Lower lobe of right lung (tissue), 2 donors: ENCODE results near the gene OR52E2. TPM values are rescaled to one million over a fixed set of nuclear protein-coding genes. Genes with fewer than 3 reads are reported as not detected.

Source experiments
- ATAC-seq, 2 donors: fragments of 200-7000 bp; cut with Tn5 transposase; one replicate each; pipeline ENCODE4 v1.9.1; 2020 to 2022; ENCODE audit warnings: mild to moderate bottlenecking in 2 of 2, moderate library complexity in 2 of 2
- DNase-seq: peaks from one replicate; pipeline ENCODE4 v3.0.0-alpha.2; 2020
- H3K27ac ChIP-seq: fragments of 200-600 bp; one replicate; pipeline ENCODE4 v1.8.0; 2022
- H3K27me3 ChIP-seq: fragments of 200-600 bp; one replicate; pipeline ENCODE4 v1.8.0; 2022; ENCODE audit warnings: low read depth
- H3K36me3 ChIP-seq: fragments of 200-600 bp; one replicate; pipeline ENCODE4 v1.8.0; 2022; ENCODE audit warnings: mild to moderate bottlenecking
- H3K4me1 ChIP-seq: fragments of 200-600 bp; one replicate; pipeline ENCODE4 v1.8.0; 2022
- H3K4me3 ChIP-seq: fragments of 200-600 bp; one replicate; pipeline ENCODE4 v1.8.0; 2022; ENCODE audit warnings: mild to moderate bottlenecking
- H3K9me3 ChIP-seq: fragments of 200-600 bp; one replicate; pipeline ENCODE4 v1.8.0; 2022
- intact Hi-C: fragments of 100-400 bp; cut with DNase I; formaldehyde crosslinking; loops from one replicate; pipeline ENCODE4 v1.11.0; 2022
- total RNA-seq: library from RNA; stranded (reverse); fragmentation: NEBNext Ultra II Directional; extraction: Animal tissue kit (Norgen Biotek cat#: 25700); gene quantifications from one replicate; pipeline ENCODE4 v1.2.1, GENCODE V29; 2021
- TF ChIP-seq, protein P1 (sequence below): fragments of 200-600 bp; IDR thresholded peaks from one replicate; pipeline ENCODE4 v1.8.0; 2022; ENCODE audit warnings: antibody characterized with exemption, mild to moderate bottlenecking
- donor health status: DM: no; HTN: yes; CAD: no; lungs with severe emphysema.

The OR52E2 gene
- total RNA-seq, 1 donor from 2014 or later = not detected

DNA sequence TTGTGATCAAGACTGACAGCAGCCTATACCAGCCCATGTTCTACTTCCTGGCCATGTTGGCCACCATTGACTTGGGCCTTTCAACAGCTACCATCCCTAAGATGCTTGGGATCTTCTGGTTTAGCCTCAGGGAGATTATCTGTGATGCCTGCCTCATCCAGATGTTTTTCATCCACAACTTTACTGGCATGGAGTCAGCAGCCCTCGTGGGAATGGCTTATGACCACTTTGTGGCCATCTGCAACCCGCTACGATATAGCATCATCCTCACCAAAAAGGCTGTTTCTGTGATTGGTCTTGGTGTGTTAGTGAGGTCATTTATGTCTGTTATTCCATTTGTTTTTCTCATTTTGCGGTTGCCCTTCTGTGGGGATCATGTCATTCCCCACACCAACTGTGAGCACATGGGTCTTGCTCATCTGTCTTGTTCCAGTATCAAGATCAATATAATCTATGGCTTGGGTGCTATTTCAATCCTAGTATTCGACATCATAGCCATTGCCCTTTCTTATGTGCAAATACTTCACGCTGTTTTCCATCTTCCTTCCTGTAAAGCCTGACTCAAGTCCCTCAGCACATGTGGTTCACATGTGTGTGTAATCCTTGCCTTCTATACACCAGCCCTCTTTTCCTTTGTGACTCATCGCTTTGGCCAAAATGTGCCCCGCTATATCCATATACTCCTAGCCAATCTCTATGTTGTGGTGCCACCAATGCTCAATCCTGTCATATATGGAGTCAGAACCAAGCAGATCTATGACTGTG, 33.6 kb upstream of the OR52E2 start:
- TF ChIP-seq, protein P1, sequence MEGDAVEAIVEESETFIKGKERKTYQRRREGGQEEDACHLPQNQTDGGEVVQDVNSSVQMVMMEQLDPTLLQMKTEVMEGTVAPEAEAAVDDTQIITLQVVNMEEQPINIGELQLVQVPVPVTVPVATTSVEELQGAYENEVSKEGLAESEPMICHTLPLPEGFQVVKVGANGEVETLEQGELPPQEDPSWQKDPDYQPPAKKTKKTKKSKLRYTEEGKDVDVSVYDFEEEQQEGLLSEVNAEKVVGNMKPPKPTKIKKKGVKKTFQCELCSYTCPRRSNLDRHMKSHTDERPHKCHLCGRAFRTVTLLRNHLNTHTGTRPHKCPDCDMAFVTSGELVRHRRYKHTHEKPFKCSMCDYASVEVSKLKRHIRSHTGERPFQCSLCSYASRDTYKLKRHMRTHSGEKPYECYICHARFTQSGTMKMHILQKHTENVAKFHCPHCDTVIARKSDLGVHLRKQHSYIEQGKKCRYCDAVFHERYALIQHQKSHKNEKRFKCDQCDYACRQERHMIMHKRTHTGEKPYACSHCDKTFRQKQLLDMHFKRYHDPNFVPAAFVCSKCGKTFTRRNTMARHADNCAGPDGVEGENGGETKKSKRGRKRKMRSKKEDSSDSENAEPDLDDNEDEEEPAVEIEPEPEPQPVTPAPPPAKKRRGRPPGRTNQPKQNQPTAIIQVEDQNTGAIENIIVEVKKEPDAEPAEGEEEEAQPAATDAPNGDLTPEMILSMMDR = no peak

DNA sequence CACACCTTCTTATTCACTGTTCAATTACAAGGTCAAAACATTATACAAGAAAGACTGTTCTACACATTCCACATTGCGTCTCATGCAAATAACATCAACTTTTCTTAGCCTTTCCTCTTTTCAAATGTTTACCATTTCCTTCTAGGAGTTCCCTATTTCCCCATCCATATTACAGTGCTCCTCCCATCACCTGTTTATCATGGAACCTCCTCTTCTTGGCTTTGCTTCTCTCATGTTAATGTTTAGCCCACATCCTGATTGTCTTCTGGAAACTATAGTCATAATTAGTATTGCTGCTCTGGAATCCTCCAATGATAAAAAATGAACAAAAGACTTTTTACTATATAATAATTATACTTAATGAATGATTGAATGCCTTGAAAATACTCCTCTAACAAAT, 31.2 kb upstream of the OR52E2 start:
- Histone ChIP-seq H3K27me3 (no peaks in the 10 kb centered on the region), H3K4me1 (no peaks in the 10 kb centered on the region), H3K4me3 (no peak overlapping the region), H3K36me3 (no peaks in the 10 kb centered on the region), H3K9me3 (no peaks in the 10 kb centered on the region), H3K27ac (no peak overlapping the region)
- TF ChIP-seq, protein P1 = no peak
- ATAC-seq = no peak
- intact Hi-C loops = no loop called here
- no peak for DNase-seq

More for the DNA sequence above, 33.6 kb upstream of the OR52E2 start:
- Histone ChIP-seq H3K4me1 (no peaks in the 10 kb centered on the region), H3K27me3 (no peaks in the 10 kb centered on the region), H3K36me3 (no peaks in the 10 kb centered on the region), H3K9me3 (no peaks in the 10 kb centered on the region), H3K27ac (no peak overlapping the region), H3K4me3 (no peak overlapping the region)
- DNase-seq (no peak), ATAC-seq (no peak)
- intact Hi-C loops = no loop called here

DNA sequence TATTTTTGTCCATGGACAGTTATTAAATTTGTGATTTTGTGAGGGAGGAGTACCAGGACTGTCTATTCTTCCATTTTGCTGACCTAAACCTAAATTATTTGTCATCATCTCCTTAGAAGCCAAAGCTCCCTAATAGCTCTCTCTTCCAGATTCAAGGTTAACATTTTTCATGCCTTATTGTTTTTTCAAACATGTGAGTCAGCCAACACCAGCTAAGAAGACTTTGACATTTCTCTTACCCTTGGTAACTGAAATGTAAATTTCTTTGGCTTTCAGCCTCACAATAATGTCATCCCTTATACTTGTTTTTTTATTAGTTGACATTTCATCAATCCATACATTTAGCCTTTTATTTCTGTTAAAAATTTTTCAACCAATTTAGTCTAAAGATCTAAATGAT, 29.1 kb upstream of the OR52E2 start:
- H3K9me3 ChIP-seq = no peaks in the 10 kb centered on the region
- DNase-seq (no peak), ATAC-seq (no peak)
- H3K4me1 ChIP-seq = no peaks in the 10 kb centered on the region
- H3K27me3 ChIP-seq = no peaks in the 10 kb centered on the region
- no peak overlapping the region for H3K4me3 ChIP-seq
- H3K36me3 ChIP-seq = no peaks in the 10 kb centered on the region
- no peak overlapping the region for H3K27ac ChIP-seq
- intact Hi-C loops = no loop called here
- TF ChIP-seq, protein P1 = no peak

DNA sequence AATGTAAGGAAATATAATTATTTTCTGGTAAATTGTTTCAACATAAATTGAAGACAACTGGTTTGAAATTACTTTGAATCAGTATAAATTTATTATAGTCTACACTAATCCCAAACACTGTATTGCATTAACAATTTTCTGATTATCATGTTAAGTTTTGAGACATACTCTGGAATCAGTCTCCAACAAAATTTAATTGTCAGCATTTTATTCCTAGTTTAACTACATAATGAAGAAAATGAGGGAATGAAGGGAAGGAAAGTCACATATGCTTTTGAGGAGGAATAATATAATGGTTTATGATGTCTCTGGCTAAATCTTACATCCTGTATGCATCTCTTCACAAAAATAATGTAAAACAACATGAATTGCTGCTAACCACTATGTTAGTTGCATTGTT, 24.2 kb upstream of the OR52E2 start:
- Histone ChIP-seq H3K27me3 (no peaks in the 10 kb centered on the region), H3K27ac (no peak overlapping the region), H3K9me3 (no peaks in the 10 kb centered on the region), H3K4me1 (no peaks in the 10 kb centered on the region), H3K4me3 (no peak overlapping the region), H3K36me3 (no peaks in the 10 kb centered on the region)
- intact Hi-C loops = no loop called here
- ATAC-seq = no peak
- DNase-seq = no peak
- TF ChIP-seq, protein P1 = no peak

DNA sequence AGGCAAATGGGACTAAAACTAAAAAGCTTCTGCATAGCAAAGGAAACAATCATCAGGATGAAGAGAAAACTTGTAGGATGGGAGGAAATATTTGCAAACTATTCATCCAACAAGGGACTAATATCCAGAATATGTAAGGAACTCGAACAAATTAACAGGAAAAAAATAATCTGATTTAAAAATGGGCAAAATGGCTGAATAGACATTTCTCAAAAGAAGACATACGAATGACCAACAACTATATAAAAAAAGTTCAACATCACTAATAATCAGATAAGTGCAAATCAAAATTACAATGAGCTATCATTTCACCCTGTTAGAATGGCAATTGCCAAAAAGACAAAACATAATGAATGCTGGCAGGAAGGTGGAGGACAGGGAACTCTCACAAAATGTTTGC, 22.0 kb upstream of the OR52E2 start:
- Histone ChIP-seq H3K27me3 (no peaks in the 10 kb centered on the region), H3K9me3 (no peaks in the 10 kb centered on the region), H3K27ac (no peak overlapping the region), H3K4me1 (no peaks in the 10 kb centered on the region), H3K36me3 (no peaks in the 10 kb centered on the region), H3K4me3 (no peak overlapping the region)
- TF ChIP-seq, protein P1 = no peak
- intact Hi-C loops = no loop called here
- DNase-seq (no peak), ATAC-seq (no peak)
